ENCODE measurements around the gene FAM53B.

FAM53B gene

DNA sequence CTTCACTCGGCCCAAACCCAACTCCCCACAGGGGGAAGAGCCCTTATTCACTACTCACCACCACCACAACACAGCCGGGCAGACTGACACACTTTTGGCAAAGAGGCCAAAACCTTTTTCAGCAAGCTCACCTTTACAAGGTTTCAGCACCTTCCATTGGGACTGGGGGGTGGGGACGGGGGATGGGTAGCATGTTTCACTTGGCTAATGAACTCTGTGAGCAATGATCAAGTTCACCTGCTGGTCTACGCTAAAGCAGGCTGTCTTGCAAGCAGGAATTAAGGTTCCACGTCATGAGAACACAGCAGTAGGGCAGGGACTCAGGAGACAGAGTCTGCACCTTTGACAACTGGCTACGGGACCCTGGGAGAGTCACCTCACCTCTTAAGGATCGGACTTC, 7.0 kb downstream of the FAM53B start:
- ATAC-seq = no peak
- Mint-ChIP-seq H3K36me3 (peaks cover 53% of the 10 kb centered on the region), H3K4me3 (peak overlapping the region; percentile 89), H3K9me3 (no peaks in the 10 kb centered on the region), H3K27ac (peak overlapping the region; percentile 90), H3K4me1 (peaks cover 98% of the 10 kb centered on the region)
- DNase-seq (ENCODE audit: low spot score in 2 of 2) = peak in 1 of 2 donors; percentile 48

DNA sequence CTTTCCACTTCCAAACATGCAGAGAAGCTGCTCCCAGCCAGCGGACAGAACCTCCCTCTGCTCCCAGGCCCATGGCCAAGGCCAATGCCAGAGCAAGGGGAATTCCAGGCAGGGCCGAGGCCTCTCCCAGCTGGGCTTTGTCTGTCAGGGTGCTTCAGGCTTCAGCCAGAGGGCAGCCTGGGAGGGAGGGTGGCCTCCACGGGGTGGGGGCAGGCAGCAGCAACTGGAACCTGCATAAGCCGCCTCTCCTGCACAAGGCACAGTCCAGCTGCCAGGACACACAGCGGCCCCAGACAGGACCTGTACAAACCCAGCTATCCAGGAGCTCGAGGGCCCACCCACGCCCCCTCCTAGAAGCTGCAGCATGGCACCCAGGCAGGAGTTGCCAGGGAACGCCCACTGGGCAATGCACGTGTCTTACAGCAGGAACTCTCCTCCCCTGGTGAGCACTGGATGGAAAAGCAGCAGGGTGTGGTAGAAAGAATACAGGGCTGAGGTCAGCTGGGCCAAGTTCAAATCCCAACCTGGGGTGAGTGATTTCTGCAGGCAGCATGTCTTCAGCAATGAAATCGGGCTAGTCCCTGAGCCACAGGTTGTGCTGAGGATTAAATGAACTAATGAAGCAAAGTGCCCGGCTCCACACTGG, 7.6 kb downstream of the FAM53B start:
- H3K9me3 Mint-ChIP-seq = no peaks in the 10 kb centered on the region
- peaks cover 53% of the 10 kb centered on the region for H3K36me3 Mint-ChIP-seq
- ATAC-seq = no peak
- peak overlapping the region; percentile 89 for H3K4me3 Mint-ChIP-seq
- H3K27ac Mint-ChIP-seq = peak overlapping the region; percentile 92
- H3K4me1 Mint-ChIP-seq = peaks cover 100% of the 10 kb centered on the region
- DNase-seq (ENCODE audit: low spot score in 2 of 2) = peak in 1 of 2 donors; percentile 50

DNA sequence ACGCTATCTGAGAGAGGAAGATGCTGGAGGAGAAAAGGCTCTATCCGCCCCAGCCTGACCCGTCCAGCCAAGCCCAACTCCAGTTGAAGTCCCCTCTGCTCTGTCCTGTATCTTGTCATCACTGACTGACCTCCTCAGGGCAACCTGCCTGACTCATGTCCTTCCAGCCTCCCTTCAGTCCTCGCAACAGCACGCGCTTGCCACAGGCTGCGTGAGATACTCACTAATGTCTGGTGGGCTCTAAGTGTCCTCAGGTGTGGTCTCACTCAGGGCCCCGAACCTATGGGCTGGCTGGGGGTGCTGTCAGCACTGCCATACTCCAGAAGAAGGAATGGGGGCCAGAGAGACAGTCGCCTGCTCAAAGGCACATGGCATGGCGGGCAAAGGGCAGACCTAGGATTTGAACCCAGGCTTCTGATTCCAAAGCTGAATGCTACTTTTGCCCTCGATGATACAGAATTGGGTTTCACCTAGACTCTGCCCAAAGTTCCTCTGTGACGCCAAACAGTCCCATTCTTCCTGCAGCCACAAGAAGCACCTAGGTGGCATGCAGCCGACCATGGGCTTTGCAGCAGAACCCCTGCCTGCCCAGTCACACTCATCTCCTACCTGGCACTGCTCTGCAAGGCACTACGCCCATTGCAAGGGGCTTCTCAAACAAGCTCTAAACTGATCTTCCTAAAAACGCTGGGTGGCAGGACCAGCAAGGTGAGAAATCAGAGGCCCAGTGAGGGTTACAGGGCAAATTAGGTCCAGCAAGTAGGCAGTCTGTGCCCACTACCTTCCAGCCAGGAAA, 8.5 kb downstream of the FAM53B start:
- H3K27ac Mint-ChIP-seq = peak overlapping the region; percentile 92
- peak overlapping the region; percentile 89 for H3K4me3 Mint-ChIP-seq
- peaks cover 97% of the 10 kb centered on the region for H3K4me1 Mint-ChIP-seq
- DNase-seq (ENCODE audit: low spot score in 2 of 2) (peak in 1 of 2 donors; percentile 43), ATAC-seq (no peak)
- H3K36me3 Mint-ChIP-seq = peaks cover 44% of the 10 kb centered on the region
- H3K9me3 Mint-ChIP-seq = no peaks in the 10 kb centered on the region

DNA sequence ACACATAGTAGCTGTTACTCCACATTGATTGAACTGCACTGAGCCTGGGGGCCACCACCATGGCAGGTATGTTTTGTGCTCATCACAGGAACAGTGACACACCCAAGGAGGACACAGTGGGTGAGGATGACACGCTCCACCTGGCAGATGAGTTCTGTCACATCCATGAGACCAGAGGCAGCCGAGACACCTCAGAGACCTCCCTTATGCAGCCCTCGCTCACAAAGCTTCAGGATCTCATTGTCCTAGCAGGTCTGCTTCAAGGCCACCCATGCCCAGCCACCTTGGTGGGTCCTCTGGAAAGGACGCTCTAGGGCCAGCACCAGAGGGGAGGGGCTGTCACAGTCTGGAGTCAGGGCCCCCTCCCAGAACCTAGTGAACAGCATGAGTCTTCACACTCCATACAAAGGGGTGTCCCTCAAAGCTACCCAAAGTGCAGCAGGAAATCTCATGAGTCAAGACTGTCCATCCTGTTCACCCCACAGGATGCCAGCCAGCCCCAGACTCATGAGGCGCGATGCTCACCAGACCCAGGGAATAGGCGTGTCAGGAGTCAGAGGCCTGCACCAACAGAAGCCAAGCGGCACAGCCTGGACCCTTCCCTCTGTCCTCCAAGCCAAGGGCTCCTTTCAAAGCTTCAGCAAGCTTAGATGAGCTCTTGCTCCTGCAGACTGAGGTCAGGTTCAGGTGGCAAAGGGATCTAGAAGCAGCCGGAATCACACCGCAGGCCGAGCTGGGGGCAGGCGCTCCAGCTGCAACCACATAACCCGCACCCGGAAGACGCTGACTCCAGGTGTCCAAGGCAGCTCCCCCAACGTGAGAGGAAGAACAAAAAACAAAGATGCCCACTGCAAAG, 9.6 kb downstream of the FAM53B start:
- peak overlapping the region; percentile 92 for H3K27ac Mint-ChIP-seq
- peaks cover 97% of the 10 kb centered on the region for H3K4me1 Mint-ChIP-seq
- peaks cover 33% of the 10 kb centered on the region for H3K36me3 Mint-ChIP-seq
- H3K4me3 Mint-ChIP-seq = peak overlapping the region; percentile 89
- H3K9me3 Mint-ChIP-seq = no peaks in the 10 kb centered on the region
- DNase-seq (ENCODE audit: low spot score in 2 of 2) = peak in 1 of 2 donors; percentile 56
- ATAC-seq = peak; percentile 54

DNA sequence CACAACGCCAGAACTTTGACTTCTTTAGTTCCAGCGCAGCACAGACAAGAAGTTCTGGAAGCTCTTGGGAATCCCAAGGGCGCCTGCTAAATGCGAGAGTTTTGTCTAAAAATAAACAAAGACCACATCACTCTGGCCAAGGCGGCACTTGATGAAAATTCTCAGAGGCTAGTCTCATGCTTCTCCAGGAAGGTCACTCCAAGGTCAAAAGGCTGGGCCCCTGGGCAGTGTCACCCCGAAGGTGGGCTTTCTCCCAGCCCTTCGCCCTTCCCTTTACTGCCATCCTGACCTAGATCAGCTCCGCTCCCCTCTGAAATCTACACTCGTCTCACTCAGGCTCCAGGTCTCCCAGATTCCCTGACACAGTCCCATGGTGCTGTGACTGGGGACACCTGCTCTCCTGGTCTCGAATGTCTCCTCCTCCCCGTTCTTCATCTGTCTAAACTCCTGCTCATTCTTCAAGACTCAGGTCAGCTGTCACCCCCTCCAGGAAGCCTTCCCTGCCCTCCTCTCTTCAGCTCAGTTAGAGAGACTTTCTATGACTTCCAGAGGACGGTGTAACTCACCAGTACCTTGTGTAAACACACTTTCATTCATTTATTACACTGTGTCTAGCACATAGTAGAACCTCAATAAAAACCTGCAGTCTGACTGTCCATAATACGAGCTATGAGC, 10.5 kb downstream of the FAM53B start:
- peaks cover 24% of the 10 kb centered on the region for H3K36me3 Mint-ChIP-seq
- ATAC-seq (no peak), DNase-seq (ENCODE audit: low spot score in 2 of 2) (no peak)
- no peaks in the 10 kb centered on the region for H3K9me3 Mint-ChIP-seq
- peak overlapping the region; percentile 92 for H3K27ac Mint-ChIP-seq
- H3K4me3 Mint-ChIP-seq = peak overlapping the region; percentile 89
- peaks cover 97% of the 10 kb centered on the region for H3K4me1 Mint-ChIP-seq

DNA sequence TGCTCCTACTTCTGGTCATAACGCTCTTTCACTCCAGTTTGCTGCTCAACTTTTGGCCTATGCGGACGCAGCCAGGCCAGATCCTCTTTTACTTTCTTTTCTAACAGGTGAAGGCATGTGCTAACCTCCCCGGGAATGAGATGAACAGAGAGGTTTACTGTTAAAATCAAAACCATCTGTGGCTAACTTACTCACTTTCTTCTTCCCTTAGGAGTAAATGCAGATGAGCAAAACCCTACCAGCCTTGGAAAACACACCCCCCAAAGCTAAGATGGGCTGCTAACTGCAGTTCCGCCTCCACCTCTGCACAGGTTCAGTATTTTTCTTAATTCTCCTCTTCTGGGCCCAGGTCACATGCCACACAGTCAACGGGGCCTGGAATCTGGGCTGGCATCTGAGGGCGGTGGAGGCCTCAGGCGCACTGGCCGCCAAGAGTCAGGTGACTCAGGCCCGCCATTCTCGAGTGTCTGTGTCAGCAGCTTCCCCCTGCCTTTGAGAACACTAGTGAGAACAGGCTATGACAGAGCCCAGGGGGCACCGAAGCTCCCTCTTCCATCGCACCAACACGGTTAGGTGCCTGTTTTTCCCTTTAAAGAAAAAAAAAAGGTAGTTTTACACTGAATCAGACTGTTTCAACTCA, 11.1 kb downstream of the FAM53B start:
- Mint-ChIP-seq H3K27ac (peak overlapping the region; percentile 92), H3K36me3 (peaks cover 22% of the 10 kb centered on the region), H3K9me3 (no peaks in the 10 kb centered on the region), H3K4me3 (peak overlapping the region; percentile 89), H3K4me1 (peaks cover 97% of the 10 kb centered on the region)
- DNase-seq (ENCODE audit: low spot score in 2 of 2) (peak; percentile 56 to 83), ATAC-seq (peak; percentile 85)

DNA sequence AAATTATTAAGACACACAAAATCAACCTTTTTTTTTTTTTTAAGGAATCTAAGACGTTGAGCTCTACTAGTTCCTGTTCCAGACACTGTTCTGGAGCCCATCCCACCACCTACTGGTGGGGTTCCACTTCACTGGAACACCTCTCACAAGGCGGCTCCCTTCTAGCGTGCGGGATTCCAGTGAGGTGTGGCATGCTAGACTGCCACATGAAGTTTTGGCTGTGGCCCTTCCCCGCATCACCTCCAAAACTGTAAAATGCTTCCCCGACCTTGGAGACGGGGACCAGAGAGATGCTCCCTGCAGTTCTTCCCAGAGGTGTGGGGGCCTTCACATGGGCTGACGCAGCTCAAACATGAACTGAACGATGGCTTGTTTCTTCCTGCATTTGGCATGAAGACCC, 12.6 kb downstream of the FAM53B start:
- H3K36me3 Mint-ChIP-seq = peaks cover 22% of the 10 kb centered on the region
- DNase-seq (ENCODE audit: low spot score in 2 of 2) (no peak), ATAC-seq (no peak)
- no peaks in the 10 kb centered on the region for H3K9me3 Mint-ChIP-seq
- H3K4me1 Mint-ChIP-seq = peaks cover 96% of the 10 kb centered on the region
- H3K4me3 Mint-ChIP-seq = peak overlapping the region; percentile 89
- H3K27ac Mint-ChIP-seq = peak overlapping the region; percentile 92

DNA sequence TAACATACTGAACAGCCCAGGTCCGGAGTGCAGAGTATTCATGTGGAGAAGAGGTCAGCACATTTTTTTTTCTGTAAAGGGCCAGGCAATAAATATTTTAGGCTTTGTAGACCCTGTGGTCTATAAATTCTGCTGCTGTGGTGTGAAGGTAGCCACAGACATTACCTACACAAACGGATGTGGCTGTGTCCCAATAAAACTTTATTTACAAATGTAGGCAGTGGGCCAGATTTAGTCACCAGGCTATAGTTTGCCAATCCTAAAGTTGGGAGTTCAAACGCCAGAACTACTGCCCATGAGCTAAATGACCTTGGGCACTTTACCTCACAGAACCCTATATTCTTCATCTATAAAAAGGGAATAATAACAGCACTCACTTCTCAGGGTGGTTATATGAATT, 13.4 kb downstream of the FAM53B start:
- Mint-ChIP-seq H3K4me1 (peaks cover 96% of the 10 kb centered on the region), H3K9me3 (no peaks in the 10 kb centered on the region), H3K4me3 (no peak overlapping the region), H3K36me3 (peaks cover 23% of the 10 kb centered on the region), H3K27ac (peak overlapping the region; percentile 34)
- ATAC-seq (no peak), DNase-seq (ENCODE audit: low spot score in 2 of 2) (no peak)

DNA sequence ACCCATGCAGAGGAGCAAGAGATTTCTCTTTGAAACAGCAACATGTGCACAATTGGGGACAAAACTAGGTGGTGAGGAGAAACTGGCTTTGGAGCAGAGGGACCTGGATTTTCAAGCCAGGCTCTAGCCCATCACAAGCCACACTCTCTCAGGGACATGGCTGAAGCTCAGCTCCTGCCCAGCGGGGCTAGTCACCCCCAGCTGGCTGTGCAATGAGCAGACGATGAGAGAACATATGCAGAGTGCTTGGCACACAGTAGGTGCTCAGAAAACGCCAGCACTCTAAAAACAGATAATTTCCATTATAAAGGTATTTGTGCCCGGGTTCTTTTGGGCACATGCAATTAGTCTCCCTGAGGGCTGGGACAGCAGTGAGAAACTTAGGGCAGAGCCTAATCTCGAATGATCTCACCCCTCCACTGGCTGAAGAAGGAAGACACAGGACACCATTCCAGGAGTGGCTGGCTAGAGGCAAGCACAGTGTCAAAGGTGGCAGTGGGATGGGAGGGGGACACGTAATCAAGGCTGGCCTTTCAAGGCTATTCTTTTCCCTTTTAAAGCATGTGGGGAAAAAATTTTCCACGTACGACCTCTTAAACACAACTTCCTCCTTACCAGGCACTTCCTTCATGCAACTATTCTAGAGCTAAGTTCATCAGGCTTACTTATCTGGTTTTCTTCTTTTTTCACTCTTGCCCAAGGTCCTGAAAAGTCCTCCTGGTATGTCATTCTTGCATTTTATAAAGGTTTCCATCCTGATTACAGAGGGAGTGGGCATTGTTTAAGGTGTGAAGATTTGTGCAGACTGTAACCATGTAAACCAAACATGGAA, 15.1 kb downstream of the FAM53B start:
- Mint-ChIP-seq H3K4me3 (peak overlapping the region; percentile 73), H3K4me1 (peaks cover 96% of the 10 kb centered on the region), H3K27ac (peak overlapping the region; percentile 90), H3K36me3 (peaks cover 37% of the 10 kb centered on the region), H3K9me3 (no peaks in the 10 kb centered on the region)
- ATAC-seq = no peak
- no peak for DNase-seq (ENCODE audit: low spot score in 2 of 2)

DNA sequence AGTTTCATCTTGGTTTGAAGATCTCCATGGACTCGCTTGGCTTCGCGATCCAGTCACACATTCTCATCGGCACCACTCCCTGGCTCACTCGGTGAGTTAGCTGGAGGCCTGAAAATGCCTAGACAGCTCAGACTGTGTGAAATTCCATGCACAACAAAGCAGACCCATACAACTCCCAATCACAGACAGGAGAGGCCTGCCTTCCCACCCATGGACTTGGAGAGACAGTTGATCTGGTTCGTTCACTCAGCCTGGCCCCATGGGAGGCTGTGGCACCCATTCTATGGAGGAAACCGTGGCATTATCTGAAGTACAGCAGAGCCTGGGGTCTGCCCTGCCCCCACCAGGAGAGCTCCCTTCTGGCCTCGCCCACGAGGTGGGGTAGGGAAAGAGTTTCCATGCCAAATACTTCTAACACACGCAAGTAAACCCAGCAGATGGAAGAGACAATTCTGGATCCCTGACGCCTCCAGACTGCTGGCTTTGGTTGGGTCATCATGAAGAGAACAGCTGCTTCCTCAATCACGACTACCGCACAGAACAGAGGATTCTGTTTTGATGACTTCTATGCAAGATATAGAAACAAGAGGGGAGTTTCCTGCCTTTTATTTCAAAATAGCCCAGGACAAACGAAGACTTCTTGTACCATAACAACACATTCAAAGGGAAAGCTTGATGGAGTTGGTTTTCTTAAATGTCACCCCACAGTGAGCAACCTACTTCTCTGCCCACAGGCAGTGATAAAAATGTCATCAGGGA, 15.9 kb downstream of the FAM53B start:
- peak overlapping the region; percentile 90 for H3K27ac Mint-ChIP-seq
- no peaks in the 10 kb centered on the region for H3K9me3 Mint-ChIP-seq
- H3K4me1 Mint-ChIP-seq = peaks cover 96% of the 10 kb centered on the region
- H3K36me3 Mint-ChIP-seq = peaks cover 37% of the 10 kb centered on the region
- DNase-seq (ENCODE audit: low spot score in 2 of 2) (no peak), ATAC-seq (peak; percentile 63)
- peak overlapping the region; percentile 73 for H3K4me3 Mint-ChIP-seq

DNA sequence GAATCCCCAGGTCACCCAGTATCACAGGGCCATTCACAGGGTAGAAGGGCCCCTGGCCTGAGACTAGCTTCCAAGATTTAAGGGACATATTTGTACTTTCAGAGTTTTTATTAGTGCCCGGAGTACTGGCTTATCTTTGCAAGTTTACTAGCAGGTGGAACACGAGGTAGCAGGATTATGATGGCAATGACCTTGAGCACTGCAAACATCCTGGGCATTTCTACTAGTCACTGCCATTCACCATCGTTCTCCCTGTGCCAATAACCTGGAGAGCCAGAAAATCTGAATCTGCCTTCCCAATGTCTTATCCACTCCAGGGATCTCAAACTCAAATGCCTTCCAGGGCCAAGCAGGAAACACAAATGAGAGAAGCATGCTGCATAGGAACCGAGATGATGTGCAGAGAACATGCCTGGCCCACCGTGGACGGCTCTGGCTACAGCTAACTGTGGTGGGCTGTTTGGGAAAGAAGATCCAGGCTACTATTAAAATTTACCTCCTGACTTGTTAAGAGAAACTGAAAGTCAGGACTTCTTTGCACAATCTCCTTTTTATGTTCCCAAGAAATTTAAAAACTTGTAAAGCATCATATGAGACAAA, 16.7 kb downstream of the FAM53B start:
- Mint-ChIP-seq H3K27ac (peak overlapping the region; percentile 90), H3K36me3 (peaks cover 35% of the 10 kb centered on the region), H3K9me3 (no peaks in the 10 kb centered on the region), H3K4me1 (peaks cover 96% of the 10 kb centered on the region), H3K4me3 (peak overlapping the region; percentile 73)
- no peak for DNase-seq (ENCODE audit: low spot score in 2 of 2)
- ATAC-seq = no peak

DNA sequence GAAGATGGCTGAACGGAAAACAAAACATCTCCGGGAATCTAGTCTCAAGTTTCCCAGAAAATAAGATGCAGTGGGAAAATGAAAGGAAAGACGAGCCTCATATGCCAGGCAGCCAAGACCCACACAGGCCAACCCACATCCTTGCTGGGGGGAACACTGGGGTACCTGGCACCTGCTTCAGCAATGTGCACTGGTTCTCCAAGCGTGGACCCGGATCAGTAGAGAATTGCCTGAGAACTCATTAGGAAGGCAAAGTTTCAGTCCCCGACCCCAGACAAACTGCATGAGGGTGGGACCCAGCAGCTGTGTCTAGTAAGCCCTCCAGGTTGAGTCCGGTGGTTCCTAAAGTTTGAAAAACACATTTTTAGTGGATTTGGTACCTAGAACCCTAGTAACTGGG, 18.4 kb downstream of the FAM53B start:
- peak overlapping the region; percentile 71 for H3K4me3 Mint-ChIP-seq
- DNase-seq (ENCODE audit: low spot score in 2 of 2) (no peak), ATAC-seq (no peak)
- H3K9me3 Mint-ChIP-seq = no peaks in the 10 kb centered on the region
- H3K36me3 Mint-ChIP-seq = peaks cover 42% of the 10 kb centered on the region
- no peak overlapping the region for H3K27ac Mint-ChIP-seq
- peaks cover 97% of the 10 kb centered on the region for H3K4me1 Mint-ChIP-seq

DNA sequence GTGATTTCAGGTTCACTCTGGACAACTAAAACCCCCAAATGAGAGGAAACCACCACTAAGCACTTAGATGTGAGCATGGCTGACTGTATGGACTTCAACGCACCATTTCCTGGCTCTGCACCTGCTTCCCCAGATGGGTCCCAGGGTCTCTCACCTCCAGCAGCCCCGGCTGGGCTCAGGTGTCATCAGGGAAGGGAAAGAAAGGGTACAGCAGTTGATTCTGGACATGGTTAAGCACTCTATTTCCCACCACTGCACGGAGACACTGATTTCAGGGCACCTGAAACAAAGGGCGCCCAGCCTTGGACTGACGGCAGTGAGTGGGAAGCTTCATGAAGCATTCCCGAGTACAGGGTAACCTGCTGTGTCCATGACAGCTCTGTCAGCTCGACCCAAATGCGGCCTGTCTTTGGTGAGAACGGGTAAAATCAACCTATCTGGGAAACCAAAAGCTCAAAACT, 19.0 kb downstream of the FAM53B start:
- Mint-ChIP-seq H3K27ac (peak overlapping the region; percentile 96), H3K9me3 (no peaks in the 10 kb centered on the region), H3K36me3 (peaks cover 46% of the 10 kb centered on the region), H3K4me3 (peak overlapping the region; percentile 71), H3K4me1 (peaks cover 92% of the 10 kb centered on the region)
- DNase-seq (ENCODE audit: low spot score in 2 of 2) = no peak
- no peak for ATAC-seq

All from stimulated activated effector memory CD8-positive, alpha-beta T cell treated with anti-CD3 and anti-CD28 coated beads, Interleukin-12 subunit alpha, Interleukin-12 subunit beta, amount 100 ng/mL, for 72 hours (primary cell).